HG03565 (cell line): ENCODE measurements around the gene ARHGDIG.

ENCODE experiments used
- ATAC-seq: cut with Tn5 transposase; IDR thresholded peaks from one replicate; pipeline ENCODE4 v1.9.1; 2021; ENCODE audit warnings: mild to moderate bottlenecking, moderate library complexity; ENCODE audit not compliant: unreplicated experiment

Gene ARHGDIG

DNA sequence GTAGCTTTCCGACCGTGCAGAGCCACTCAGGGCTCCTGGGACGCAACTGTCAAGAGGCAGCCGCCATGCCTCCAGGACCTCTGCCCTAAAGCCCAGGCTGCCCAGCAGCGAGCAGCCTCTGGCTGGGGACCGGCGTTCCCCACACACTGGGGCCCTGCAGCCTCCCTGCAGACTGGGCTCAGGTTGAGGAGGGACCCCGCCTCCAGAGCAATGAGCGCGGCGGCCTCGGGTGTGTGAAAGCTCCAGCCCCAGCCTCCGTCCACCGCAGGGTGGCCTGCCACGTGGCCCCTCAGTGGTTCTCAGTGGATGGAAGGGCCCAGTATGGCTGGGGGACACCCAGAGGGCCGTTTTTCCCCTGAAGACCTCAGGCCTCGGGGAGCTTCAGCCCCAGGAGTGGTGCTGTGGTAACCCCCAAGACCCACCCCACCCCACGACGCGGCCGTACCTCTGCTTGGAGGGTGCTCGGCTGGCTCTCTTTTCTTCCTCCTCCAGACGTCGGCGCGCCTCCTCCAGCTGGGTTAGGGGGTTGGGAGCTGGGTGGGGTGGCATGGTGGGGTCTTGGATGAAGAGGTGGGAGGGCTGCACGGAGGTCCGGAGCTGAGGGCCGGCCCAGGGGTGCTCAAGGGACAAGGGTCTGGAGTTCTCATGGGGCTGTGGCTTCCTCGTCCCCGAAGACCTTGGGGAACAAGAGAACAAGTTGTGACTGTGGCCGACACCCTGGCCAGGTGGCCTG, 12.8 kb downstream of the ARHGDIG start:
- ATAC-seq = no peak

- no peak for ATAC-seq
Observed at GRCh38 chr16:296276-296675, 15.9 kb downstream of the ARHGDIG start.

- ATAC-seq = no peak
Observed at GRCh38 chr16:296806-297510, 16.6 kb downstream of the ARHGDIG start.

- no peak for ATAC-seq
Observed at GRCh38 chr16:297832-298231, 17.4 kb downstream of the ARHGDIG start.

GRCh38 chr16:301235-301634, 20.8 kb downstream of the ARHGDIG start:
- no peak for ATAC-seq

- no peak for ATAC-seq
Observed at GRCh38 chr16:301950-302349, 21.6 kb downstream of the ARHGDIG start.

- no peak for ATAC-seq
Observed at GRCh38 chr16:303760-304505, 23.5 kb downstream of the ARHGDIG start.

- ATAC-seq = no peak
Observed at GRCh38 chr16:305916-306626, 25.7 kb downstream of the ARHGDIG start.

DNA sequence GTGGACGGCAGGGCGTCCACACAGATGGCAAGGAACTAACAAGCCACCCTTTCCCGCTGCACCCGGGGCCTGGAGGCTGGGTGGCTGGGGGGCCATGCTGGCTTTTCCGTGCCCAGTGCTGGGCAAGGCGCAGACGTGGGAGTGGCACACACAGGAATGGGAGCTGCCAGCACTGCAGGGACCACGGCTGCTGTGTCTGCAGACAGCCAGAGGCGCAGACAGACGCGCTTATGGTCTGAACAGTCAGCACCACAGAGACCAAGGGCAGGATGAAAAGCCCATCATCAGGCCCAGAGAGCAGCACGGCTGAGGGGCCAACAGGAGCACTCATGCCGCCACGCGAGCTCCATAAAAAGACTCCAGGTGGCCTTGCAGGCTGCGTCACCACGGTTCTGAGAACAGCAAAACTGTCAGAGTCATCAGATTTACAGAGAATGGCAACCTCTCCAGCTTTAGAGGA, 26.6 kb downstream of the ARHGDIG start:
- no peak for ATAC-seq

DNA sequence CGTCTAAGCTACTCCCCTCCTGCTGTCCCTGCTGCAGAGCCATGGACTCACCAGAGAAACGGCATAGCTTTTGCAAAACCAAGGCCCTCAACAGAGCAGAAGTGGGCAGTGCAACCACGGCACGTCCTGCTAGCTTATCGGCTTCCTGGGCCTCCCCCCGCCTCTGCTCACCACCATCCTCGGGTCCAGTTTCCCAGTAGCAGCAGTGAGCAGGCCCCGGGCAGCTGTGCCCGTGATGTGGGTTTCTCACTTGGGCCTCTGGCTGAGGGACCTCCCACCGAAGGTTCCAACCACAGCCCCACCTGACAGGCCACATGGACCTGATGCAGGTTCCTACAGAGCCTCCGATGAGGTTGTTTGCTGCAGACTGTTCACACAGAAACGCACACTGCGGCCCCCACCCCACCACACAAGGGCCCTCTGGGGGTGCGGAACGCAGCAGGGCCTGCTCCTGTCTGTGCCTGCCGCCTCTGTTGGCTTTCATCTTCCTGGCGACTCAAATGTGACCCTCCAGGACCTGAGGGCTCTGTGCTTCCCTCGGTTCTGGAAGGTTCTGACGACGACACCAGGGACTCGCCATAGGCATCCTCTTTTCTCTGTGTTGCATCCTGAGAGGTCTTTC, 27.4 kb downstream of the ARHGDIG start:
- ATAC-seq = no peak

DNA sequence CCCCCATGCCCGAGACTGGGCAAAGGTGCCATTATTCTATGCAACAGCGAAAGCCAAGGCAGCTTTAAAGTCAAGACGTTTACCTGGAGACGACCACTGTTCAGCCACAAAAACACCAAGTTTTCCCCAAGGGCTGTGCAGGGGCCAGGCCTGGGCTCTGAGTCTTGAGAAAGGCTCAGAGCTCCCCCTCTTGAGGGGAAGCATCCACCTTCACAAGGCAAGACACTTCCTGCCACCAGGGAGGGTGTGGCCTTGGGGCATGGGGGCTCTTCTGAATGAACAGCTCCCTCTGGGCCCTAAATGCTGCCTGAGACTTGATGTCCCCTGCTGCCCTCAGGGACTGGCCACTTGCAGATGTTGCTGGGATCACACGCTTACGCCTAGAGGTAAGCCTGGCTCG, 29.1 kb downstream of the ARHGDIG start:
- ATAC-seq = no peak

- ATAC-seq = no peak
Observed at GRCh38 chr16:311725-312124, 31.3 kb downstream of the ARHGDIG start.

DNA sequence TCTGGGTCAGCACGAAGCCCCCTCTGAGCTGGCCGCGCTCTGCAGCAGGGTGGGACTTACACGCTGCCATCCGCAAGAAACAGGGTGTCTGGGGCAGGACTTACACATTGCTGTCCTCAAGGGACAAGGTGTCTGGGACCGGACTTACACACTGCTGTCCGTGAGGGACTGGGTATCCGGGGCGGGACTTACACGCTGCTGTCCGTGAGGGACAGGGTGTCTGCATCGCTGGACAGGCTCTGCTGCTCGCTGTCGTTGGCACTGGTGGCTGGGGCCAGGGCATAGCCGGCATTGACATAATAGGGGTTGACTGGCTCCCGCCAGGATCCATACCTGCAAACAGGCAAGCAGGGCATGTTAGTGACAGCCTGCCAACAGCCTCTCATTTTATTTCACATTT, 34.0 kb downstream of the ARHGDIG start:
- ATAC-seq = no peak

DNA sequence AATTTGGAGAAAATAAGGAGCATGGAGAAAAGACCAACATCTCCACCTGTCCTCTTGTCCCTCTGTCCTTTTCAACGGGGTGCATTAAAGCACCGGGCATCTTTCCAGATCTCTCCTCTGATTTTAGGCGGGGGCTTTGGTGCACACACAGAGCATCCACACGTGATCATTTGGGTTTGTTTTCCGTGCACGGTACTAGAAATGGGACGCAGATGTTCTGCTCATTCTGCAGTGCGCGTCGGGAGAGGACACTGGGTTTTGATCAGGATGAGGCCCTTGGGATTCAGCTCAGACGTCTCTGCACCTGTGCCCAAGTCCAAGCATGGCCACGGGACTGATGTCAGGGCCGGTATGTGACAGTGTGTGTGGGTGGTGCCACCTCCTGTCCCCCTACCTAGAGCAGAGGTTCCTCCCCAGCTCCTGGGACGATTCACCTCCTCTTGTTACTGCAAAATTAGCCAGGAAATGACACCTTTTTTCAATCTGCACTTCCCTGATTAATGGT, 34.5 kb downstream of the ARHGDIG start:
- no peak for ATAC-seq

- no peak for ATAC-seq
Observed at GRCh38 chr16:316741-317464, 36.5 kb downstream of the ARHGDIG start.

GRCh38 chr16:317583-317982, 37.2 kb downstream of the ARHGDIG start:
- no peak for ATAC-seq

- no peak for ATAC-seq
Observed at GRCh38 chr16:318628-319027, 38.2 kb downstream of the ARHGDIG start.

GRCh38 chr16:320206-320605, 39.8 kb downstream of the ARHGDIG start:
- no peak for ATAC-seq

DNA sequence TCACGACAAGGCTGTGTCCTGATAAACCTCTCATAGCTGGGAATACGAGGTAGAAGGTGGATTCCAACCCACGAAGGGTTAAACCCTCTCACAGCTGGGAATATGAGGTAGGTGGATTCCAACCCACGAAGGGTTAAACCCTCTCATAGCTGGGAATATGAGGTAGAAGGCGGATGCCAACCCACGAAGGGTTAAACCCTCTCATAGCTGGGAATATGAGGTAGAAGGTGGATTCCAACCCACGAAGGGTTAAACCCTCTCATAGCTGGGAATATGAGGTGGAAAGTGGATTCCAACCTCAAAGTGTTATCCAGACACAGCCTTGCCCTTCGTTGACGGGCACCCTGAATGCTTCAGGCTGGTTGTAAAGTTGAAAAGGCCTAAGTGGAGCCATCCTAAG, 41.1 kb downstream of the ARHGDIG start:
- no peak for ATAC-seq
